Activated B cell treated with CpG ODN at 0.5 μM for 24 hours (primary cell): ENCODE results near the gene FAM131A. TPM values are rescaled to one million over a fixed set of nuclear protein-coding genes. Genes with fewer than 3 reads are reported as not detected.
A peak's percentile ranks its signal among the peaks of the same experiment; 100 is the strongest.

Experiments
- ATAC-seq: fragments of 200-7000 bp; cut with Tn5 transposase; one replicate; pipeline ENCODE4 v1.10.0; 2021; ENCODE audit warnings: low read depth, mild to moderate bottlenecking, moderate library complexity
- CTCF ChIA-PET: fragments of 350-600 bp; sonication (Branson Sonifier 250); formaldehyde crosslinking; loops from one replicate; lab custom pipeline; 2021; ENCODE audit warnings: antibody characterized with exemption; lab: Charles Lee
- POLR2A ChIA-PET: fragments of 350-600 bp; sonication (Branson Sonifier 250); formaldehyde crosslinking; loops from one replicate; lab custom pipeline; 2021; ENCODE audit warnings: antibody characterized with exemption; lab: Charles Lee
- DNase-seq: peaks from one replicate; pipeline ENCODE4 v3.0.0; 2022
- H3K27ac Mint-ChIP-seq: one replicate; pipeline ENCODE4 v1.8.0; 2020; ENCODE audit warnings: mixed read lengths
- H3K27me3 Mint-ChIP-seq: one replicate; pipeline ENCODE4 v1.8.0; 2021; ENCODE audit warnings: mixed read lengths
- H3K36me3 Mint-ChIP-seq: one replicate; pipeline ENCODE4 v1.8.0; 2021; ENCODE audit warnings: low read depth, mixed read lengths
- H3K4me1 Mint-ChIP-seq: one replicate; pipeline ENCODE4 v1.8.0; 2021; ENCODE audit warnings: mixed read lengths
- H3K4me3 Mint-ChIP-seq: one replicate; pipeline ENCODE4 v1.8.0; 2020; ENCODE audit warnings: mild to moderate bottlenecking, mixed read lengths
- H3K9me3 Mint-ChIP-seq: one replicate; pipeline ENCODE4 v1.8.0; 2020; ENCODE audit warnings: mixed read lengths
- intact Hi-C: fragments of 100-400 bp; cut with micrococcal nuclease; formaldehyde crosslinking; loops from one replicate; pipeline ENCODE4 v1.15.1; 2024
- total RNA-seq: library from RNA; stranded (reverse); gene quantifications from 2 replicates; pipeline ENCODE4 v1.2.3, GENCODE V29; 2022
- TF ChIP-seq, protein P1 (sequence below): fragments of 200-600 bp; IDR thresholded peaks from one replicate; pipeline ENCODE4 v1.8.0; 2022; ENCODE audit warnings: antibody characterized with exemption, mild to moderate bottlenecking

Gene FAM131A, protein sequence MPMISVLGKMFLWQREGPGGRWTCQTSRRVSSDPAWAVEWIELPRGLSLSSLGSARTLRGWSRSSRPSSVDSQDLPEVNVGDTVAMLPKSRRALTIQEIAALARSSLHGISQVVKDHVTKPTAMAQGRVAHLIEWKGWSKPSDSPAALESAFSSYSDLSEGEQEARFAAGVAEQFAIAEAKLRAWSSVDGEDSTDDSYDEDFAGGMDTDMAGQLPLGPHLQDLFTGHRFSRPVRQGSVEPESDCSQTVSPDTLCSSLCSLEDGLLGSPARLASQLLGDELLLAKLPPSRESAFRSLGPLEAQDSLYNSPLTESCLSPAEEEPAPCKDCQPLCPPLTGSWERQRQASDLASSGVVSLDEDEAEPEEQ
- total RNA-seq = 4.5 and 5.3 TPM in 2 replicates

DNA sequence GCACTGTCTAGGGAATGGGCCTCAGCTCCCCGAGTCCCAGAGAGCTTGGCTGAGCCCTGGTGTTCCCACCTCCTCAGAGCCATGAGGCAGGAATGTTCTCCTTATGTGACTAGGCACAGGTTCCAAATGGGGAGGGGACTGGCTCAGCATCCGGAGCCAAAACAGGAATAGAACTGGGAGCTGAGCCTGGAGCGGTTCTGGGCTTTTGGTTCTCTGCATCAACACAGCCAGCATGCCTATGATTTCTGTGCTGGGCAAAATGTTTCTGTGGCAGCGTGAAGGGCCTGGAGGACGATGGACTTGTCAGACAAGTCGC, at the start of gene FAM131A:
FAM131A (plus strand) TSS at position 202 of the 316 bp plus-strand sequence; CDS start at position 233, 31 bp downstream.
- peaks cover 33% of the 10 kb centered on the region for H3K4me1 Mint-ChIP-seq
- intact Hi-C loops = no loop called here
- no peak for DNase-seq
- ChIA-PET POLR2A (interaction anchor here (0.8 to 1.5 kb wide), 3 partner anchors 24 to 40 kb away, joined by 3 read pairs; partner anchors contain the start of gene PSMD2), CTCF (interaction anchor here (1.5 kb wide), 1 partner anchor 16 kb away, joined by 3 read pairs; no protein-coding TSS in a partner anchor)
- no peaks in the 10 kb centered on the region for H3K9me3 Mint-ChIP-seq
- H3K27ac Mint-ChIP-seq = peak within 1 kb of the TSS; percentile 73
- peaks cover 29% of the 10 kb centered on the region for H3K36me3 Mint-ChIP-seq
- peaks cover 5% of the 10 kb centered on the region for H3K27me3 Mint-ChIP-seq
- no peak for ATAC-seq
- H3K4me3 Mint-ChIP-seq = peak within 1 kb of the TSS; percentile 84
- TF ChIP-seq, protein P1, sequence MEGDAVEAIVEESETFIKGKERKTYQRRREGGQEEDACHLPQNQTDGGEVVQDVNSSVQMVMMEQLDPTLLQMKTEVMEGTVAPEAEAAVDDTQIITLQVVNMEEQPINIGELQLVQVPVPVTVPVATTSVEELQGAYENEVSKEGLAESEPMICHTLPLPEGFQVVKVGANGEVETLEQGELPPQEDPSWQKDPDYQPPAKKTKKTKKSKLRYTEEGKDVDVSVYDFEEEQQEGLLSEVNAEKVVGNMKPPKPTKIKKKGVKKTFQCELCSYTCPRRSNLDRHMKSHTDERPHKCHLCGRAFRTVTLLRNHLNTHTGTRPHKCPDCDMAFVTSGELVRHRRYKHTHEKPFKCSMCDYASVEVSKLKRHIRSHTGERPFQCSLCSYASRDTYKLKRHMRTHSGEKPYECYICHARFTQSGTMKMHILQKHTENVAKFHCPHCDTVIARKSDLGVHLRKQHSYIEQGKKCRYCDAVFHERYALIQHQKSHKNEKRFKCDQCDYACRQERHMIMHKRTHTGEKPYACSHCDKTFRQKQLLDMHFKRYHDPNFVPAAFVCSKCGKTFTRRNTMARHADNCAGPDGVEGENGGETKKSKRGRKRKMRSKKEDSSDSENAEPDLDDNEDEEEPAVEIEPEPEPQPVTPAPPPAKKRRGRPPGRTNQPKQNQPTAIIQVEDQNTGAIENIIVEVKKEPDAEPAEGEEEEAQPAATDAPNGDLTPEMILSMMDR = no peak

DNA sequence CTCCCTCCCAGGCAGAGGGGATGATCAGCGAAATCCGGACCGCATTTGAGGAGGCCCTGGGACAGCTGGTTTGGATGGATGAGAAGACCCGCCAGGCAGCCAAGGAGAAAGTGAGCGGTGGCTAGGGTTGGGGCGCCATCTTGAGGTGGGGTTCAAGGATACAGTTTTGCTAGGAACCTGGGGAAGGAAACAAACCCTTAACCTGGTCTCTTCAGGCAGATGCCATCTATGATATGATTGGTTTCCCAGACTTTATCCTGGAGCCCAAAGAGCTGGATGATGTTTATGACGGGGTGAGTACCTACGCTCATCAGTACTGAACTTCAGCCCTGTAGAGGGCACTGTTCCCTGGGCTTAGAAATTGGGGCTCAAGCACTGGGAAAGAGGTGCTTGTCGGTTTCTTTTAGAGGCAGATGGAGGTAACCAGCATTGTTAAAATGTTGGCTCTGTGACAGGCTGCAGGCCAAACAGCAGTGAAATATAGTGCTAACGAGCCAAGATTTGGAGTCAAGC, 47.9 kb upstream of the FAM131A start:
- POLR2A ChIA-PET = no interaction called here

DNA sequence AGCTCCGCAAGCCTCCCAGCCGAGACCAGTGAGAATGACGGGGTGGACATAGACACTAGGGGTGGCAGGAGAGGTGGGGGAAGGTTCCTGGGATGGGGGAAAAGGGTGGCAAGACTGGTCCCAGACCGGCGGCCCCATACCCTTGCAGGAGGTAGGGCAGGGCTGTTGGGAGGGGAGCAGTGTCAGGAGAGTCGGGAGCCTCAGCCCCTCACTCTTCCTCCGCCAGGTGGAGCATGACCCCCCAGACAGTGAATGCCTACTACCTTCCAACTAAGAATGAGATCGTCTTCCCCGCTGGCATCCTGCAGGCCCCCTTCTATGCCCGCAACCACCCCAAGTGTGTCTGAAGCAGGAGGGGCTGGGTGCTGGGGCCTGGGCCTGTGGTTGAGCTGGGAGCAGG, 47.1 kb upstream of the FAM131A start:
- H3K9me3 Mint-ChIP-seq = no peaks in the 10 kb centered on the region
- DNase-seq (no peak), ATAC-seq (no peak)
- H3K4me1 Mint-ChIP-seq = peaks cover 3% of the 10 kb centered on the region
- intact Hi-C loops = no loop called here
- TF ChIP-seq, protein P1 = no peak
- H3K4me3 Mint-ChIP-seq = no peak overlapping the region
- peaks cover 15% of the 10 kb centered on the region for H3K27me3 Mint-ChIP-seq
- H3K36me3 Mint-ChIP-seq = no peaks in the 10 kb centered on the region
- ChIA-PET CTCF (interaction anchor here (3.5 kb wide), 1 partner anchor 63 kb away, joined by 15 read pairs; no protein-coding TSS in a partner anchor), POLR2A (no interaction called here)
- no peak overlapping the region for H3K27ac Mint-ChIP-seq

More for the DNA sequence above, 47.9 kb upstream of the FAM131A start:
- TF ChIP-seq, protein P1 = no peak
- CTCF ChIA-PET = interaction anchor here (1.2 to 3.5 kb wide), 3 partner anchors 27 to 393 kb away, joined by 3 to 15 read pairs (median 12); no protein-coding TSS in a partner anchor
- Mint-ChIP-seq H3K36me3 (no peaks in the 10 kb centered on the region), H3K27me3 (peaks cover 15% of the 10 kb centered on the region), H3K4me1 (peaks cover 3% of the 10 kb centered on the region), H3K27ac (no peak overlapping the region), H3K4me3 (no peak overlapping the region), H3K9me3 (no peaks in the 10 kb centered on the region)
- intact Hi-C loops = loop anchor here (1.0 to 2.0 kb wide), 4 partner anchors 39 to 394 kb away; no protein-coding TSS in a partner anchor
- peak; percentile 30 for DNase-seq
- ATAC-seq = peak; percentile 65

DNA sequence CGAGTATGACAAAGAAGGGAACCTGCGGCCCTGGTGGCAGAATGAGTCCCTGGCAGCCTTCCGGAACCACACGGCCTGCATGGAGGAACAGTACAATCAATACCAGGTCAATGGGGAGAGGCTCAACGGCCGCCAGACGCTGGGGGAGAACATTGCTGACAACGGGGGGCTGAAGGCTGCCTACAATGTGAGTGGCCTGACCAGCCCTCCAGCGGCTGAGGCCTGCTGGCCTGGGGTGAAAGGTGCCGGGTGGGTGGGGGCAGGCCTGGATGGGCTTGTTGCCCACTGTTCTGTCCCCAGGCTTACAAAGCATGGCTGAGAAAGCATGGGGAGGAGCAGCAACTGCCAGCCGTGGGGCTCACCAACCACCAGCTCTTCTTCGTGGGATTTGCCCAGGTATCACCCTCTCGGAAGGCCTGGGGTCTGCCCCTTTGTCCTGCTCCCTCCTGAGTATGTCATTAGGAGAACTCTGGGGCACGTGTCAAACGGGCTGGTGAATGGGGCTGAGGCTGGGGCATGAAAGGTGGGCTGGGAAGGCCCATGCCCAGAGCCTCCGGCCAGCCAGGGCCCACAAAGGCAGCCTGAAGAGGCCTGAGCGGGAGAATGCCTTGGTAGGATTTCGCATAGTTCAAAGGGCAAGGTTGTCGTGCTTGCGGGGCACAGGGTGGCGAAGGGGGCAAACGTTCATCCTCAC, 46.2 kb upstream of the FAM131A start:
- Mint-ChIP-seq H3K27me3 (peaks cover 6% of the 10 kb centered on the region), H3K9me3 (no peaks in the 10 kb centered on the region), H3K4me3 (no peak overlapping the region), H3K36me3 (no peaks in the 10 kb centered on the region), H3K4me1 (peaks cover 3% of the 10 kb centered on the region), H3K27ac (no peak overlapping the region)
- intact Hi-C loops = no loop called here
- ChIA-PET POLR2A (interaction anchor here (0.6 kb wide), 1 partner anchor 96 kb away, joined by 4 read pairs; no protein-coding TSS in a partner anchor), CTCF (interaction anchor here (3.5 kb wide), 1 partner anchor 63 kb away, joined by 15 read pairs; no protein-coding TSS in a partner anchor)
- DNase-seq = no peak
- TF ChIP-seq, protein P1 = no peak
- ATAC-seq = no peak
